GM08714 (cell line): ENCODE results near the gene ZNF524.

Source experiments
- H3K4me3 ChIP-seq: fragments of 200-500 bp; sonication (Bioruptor generic); 2 replicates; pipeline ENCODE4 v1.5.1; 2014; ENCODE audit warnings: mild to moderate bottlenecking, low read length, inconsistent platforms
- ZNF274 ChIP-seq: IDR thresholded peaks from 2 replicates; pipeline ENCODE4 v1.6.1; 2012; ENCODE audit warnings: mild to moderate bottlenecking, low read depth, low read length

The ZNF524 gene

GRCh38 chr19:55605207-55605636, 5.1 kb downstream of the ZNF524 start:
- TF ChIP-seq ZNF274, result no peak
- H3K4me3 ChIP-seq, result peak overlapping the region; percentile 92; the same call in 1 of the 2 replicates

- no peak for TF ChIP-seq ZNF274
Measured at GRCh38 chr19:55605637-55606470, 5.8 kb downstream of the ZNF524 start, which contains the start of gene ZNF865. TSS of gene ZNF865 (plus strand) at chr19:55605647. CDS start at chr19:55613619, 7,972 bp downstream.

GRCh38 chr19:55606471-55606787, 6.3 kb downstream of the ZNF524 start:
- TF ChIP-seq ZNF274, result no peak
- H3K4me3 ChIP-seq, result peak overlapping the region; percentile 92; the same call in 1 of the 2 replicates

More at GRCh38 chr19:55605637-55606470, 5.8 kb downstream of the ZNF524 start, which contains the start of gene ZNF865:
- H3K4me3 ChIP-seq, result peak within 1 kb of the TSS; percentile 92

- H3K4me3 ChIP-seq, result peak overlapping the region; percentile 92; the same call in 1 of the 2 replicates
- no peak for TF ChIP-seq ZNF274
Measured at GRCh38 chr19:55606817-55607216, 6.7 kb downstream of the ZNF524 start.

- no peak overlapping the region for H3K4me3 ChIP-seq
Measured at GRCh38 chr19:55609326-55609725, 9.2 kb downstream of the ZNF524 start.

GRCh38 chr19:55611300-55611982, 11.4 kb downstream of the ZNF524 start:
- no peak for TF ChIP-seq ZNF274
- H3K4me3 ChIP-seq, result no peak overlapping the region

More at GRCh38 chr19:55609326-55609725, 9.2 kb downstream of the ZNF524 start:
- no peak for TF ChIP-seq ZNF274

GRCh38 chr19:55611983-55612645, 12.0 kb downstream of the ZNF524 start:
- no peak overlapping the region for H3K4me3 ChIP-seq
- no peak for TF ChIP-seq ZNF274

- TF ChIP-seq ZNF274, result no peak
- no peak overlapping the region for H3K4me3 ChIP-seq
Measured at GRCh38 chr19:55613396-55613795, 13.3 kb downstream of the ZNF524 start.

GRCh38 chr19:55613930-55614710, 14.0 kb downstream of the ZNF524 start:
- H3K4me3 ChIP-seq, result no peak overlapping the region
- no peak for TF ChIP-seq ZNF274

GRCh38 chr19:55614711-55615542, 14.8 kb downstream of the ZNF524 start:
- no peak for TF ChIP-seq ZNF274
- no peak overlapping the region for H3K4me3 ChIP-seq

- no peak overlapping the region for H3K4me3 ChIP-seq
- no peak for TF ChIP-seq ZNF274
Measured at GRCh38 chr19:55615543-55616394, 15.7 kb downstream of the ZNF524 start.

GRCh38 chr19:55616395-55616875, 16.3 kb downstream of the ZNF524 start:
- no peak for TF ChIP-seq ZNF274
- H3K4me3 ChIP-seq, result no peak overlapping the region
